ENCODE data around the gene SGMS1. TPM values are rescaled to one million over a fixed set of nuclear protein-coding genes. Genes with fewer than 3 reads are reported as not detected.
"Not testable (repeated sequence)": the region's sequence is repeated elsewhere in the genome, so short reads cannot be mapped to it uniquely, and the experiment has no call there.

SGMS1 gene
- total and polyA plus RNA-seq, 2 donors from 2014 or later, result 13.6 to 100 TPM

GRCh38 chr10:50661563-50661962 lies 37.8 kb upstream of the SGMS1 start:
- H3K27ac ChIP-seq (ENCODE audit: low read depth in 2 of 2, low read length in 2 of 2); H3K27me3 ChIP-seq (ENCODE audit: control insufficient read depth, insufficient read depth, low read length); H3K4me3 ChIP-seq (ENCODE audit: low read length in 3 of 3); H3K4me1 ChIP-seq (ENCODE audit: control insufficient read depth in 2 of 3, insufficient read depth in 2 of 3, low read depth in 1 of 3, low read length in 3 of 3); DNase-seq; H3K36me3 ChIP-seq (ENCODE audit: control insufficient read depth in 2 of 3, insufficient read depth in 3 of 3, low read length in 3 of 3); intact Hi-C loops (cut with DNase I); H3K9ac ChIP-seq (ENCODE audit: low read length in 3 of 3); H3K9me3 ChIP-seq (ENCODE audit: control insufficient read depth in 2 of 3, insufficient read depth in 1 of 3, low read length in 3 of 3); FAIRE-seq: not testable (repeated sequence)

DNA sequence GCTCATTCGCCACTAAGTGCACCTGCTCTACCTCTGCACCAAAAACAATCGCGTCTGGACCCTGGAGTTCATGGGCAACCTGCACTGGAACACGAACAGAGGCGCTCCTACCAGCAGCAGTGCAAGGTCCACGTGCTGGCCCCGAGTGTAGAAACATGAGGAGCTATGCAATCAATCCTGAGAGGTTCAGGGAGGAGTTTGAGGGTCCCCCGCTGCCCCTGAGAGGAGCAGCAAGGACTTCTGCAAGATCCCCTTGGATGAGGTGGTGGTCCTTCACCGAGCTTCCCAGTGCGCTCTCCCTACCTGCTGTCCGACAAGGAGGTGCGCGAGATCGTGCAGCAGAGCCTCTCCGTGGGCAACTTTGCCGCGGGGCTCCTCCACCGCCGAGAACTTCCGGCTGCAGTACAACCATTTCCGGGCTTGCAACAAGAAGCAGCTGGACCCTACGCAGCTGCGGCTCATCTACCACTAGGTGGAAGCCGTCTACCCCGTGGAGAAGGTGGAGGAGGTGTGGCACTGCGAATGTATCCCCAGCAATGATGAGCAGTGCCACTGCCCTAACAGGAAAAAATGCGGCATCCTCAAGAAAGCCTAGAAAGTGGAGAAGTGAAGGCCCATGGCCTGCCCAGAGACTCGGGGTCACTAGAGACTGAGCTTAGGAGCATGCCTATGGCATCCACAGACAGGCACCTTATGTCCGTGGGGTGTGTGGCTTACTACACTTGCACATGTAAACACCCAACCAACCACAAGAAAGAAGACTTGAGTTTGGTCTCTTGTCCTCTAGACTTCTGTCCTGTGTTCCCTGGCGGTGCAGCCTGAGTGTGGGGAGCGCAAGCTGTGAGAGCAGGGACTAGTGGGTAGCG lies 36.3 kb upstream of the SGMS1 start:
- FAIRE-seq; intact Hi-C loops (cut with DNase I); H3K9me3 ChIP-seq (ENCODE audit: control insufficient read depth in 2 of 3, insufficient read depth in 1 of 3, low read length in 3 of 3); H3K4me1 ChIP-seq (ENCODE audit: control insufficient read depth in 2 of 3, insufficient read depth in 2 of 3, low read depth in 1 of 3, low read length in 3 of 3); H3K27ac ChIP-seq (ENCODE audit: low read depth in 2 of 2, low read length in 2 of 2); H3K36me3 ChIP-seq (ENCODE audit: control insufficient read depth in 2 of 3, insufficient read depth in 3 of 3, low read length in 3 of 3); H3K27me3 ChIP-seq (ENCODE audit: control insufficient read depth, insufficient read depth, low read length): not testable (repeated sequence)
- DNase-seq, result peak in 4 of 5 donors; percentile 10 to 79 (median 37)
- TF ChIP-seq, protein P1, sequence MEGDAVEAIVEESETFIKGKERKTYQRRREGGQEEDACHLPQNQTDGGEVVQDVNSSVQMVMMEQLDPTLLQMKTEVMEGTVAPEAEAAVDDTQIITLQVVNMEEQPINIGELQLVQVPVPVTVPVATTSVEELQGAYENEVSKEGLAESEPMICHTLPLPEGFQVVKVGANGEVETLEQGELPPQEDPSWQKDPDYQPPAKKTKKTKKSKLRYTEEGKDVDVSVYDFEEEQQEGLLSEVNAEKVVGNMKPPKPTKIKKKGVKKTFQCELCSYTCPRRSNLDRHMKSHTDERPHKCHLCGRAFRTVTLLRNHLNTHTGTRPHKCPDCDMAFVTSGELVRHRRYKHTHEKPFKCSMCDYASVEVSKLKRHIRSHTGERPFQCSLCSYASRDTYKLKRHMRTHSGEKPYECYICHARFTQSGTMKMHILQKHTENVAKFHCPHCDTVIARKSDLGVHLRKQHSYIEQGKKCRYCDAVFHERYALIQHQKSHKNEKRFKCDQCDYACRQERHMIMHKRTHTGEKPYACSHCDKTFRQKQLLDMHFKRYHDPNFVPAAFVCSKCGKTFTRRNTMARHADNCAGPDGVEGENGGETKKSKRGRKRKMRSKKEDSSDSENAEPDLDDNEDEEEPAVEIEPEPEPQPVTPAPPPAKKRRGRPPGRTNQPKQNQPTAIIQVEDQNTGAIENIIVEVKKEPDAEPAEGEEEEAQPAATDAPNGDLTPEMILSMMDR (IDR thresholded peaks at IDR 0.05; ENCODE audit: borderline replicate concordance, extremely low read depth, insufficient read depth), result peak; percentile 11
- H3K4me3 ChIP-seq (ENCODE audit: low read length in 3 of 3), result peak overlapping the region; percentile 30 to 67 (median 45)
- peak overlapping the region in 1 of 3 donors; percentile 11 for H3K9ac ChIP-seq (ENCODE audit: low read length in 3 of 3)

GRCh38 chr10:50659016-50659864 lies 35.5 kb upstream of the SGMS1 start:
- DNase-seq; H3K9me3 ChIP-seq (ENCODE audit: control insufficient read depth in 2 of 3, insufficient read depth in 1 of 3, low read length in 3 of 3); H3K27ac ChIP-seq (ENCODE audit: low read depth in 2 of 2, low read length in 2 of 2); intact Hi-C loops (cut with DNase I); H3K36me3 ChIP-seq (ENCODE audit: control insufficient read depth in 2 of 3, insufficient read depth in 3 of 3, low read length in 3 of 3); H3K9ac ChIP-seq (ENCODE audit: low read length in 3 of 3); H3K27me3 ChIP-seq (ENCODE audit: control insufficient read depth, insufficient read depth, low read length); H3K4me1 ChIP-seq (ENCODE audit: control insufficient read depth in 2 of 3, insufficient read depth in 2 of 3, low read depth in 1 of 3, low read length in 3 of 3); FAIRE-seq: not testable (repeated sequence)
- peak overlapping the region in 2 of 3 donors; percentile 45 to 67 for H3K4me3 ChIP-seq (ENCODE audit: low read length in 3 of 3)

DNA sequence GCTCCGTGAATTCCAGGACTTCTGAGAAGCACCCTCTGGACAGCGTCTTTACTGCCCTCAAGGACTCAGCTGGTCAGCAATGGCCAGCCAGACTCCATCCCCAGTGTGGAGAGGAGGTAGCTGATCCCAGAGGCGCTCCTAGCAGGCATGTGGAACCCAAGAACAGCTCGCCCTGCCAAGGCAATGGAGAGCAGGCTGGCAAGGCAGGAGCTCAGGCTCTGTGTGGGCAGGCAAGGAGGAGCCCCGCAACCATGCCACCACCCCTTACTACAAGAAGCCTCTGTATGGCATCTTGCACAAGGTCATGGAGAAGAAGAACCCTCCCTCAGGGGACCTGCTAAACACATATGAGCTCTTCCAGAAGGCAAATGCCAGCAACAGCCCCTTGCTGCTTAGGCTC lies 34.4 kb upstream of the SGMS1 start:
- H3K36me3 ChIP-seq (ENCODE audit: control insufficient read depth in 2 of 3, insufficient read depth in 3 of 3, low read length in 3 of 3), result no peaks in the 10 kb centered on the region
- no peaks in the 10 kb centered on the region for H3K27me3 ChIP-seq (ENCODE audit: control insufficient read depth, insufficient read depth, low read length)
- H3K9me3 ChIP-seq (ENCODE audit: control insufficient read depth in 2 of 3, insufficient read depth in 1 of 3, low read length in 3 of 3), result no peaks in the 10 kb centered on the region
- intact Hi-C loops (cut with DNase I), result no loop called here
- no peak overlapping the region for H3K27ac ChIP-seq (ENCODE audit: low read depth in 2 of 2, low read length in 2 of 2)
- H3K4me3 ChIP-seq (ENCODE audit: low read length in 3 of 3), result no peak overlapping the region
- no peak for DNase-seq
- H3K9ac ChIP-seq (ENCODE audit: low read length in 3 of 3), result no peak overlapping the region
- H3K4me1 ChIP-seq (ENCODE audit: control insufficient read depth in 2 of 3, insufficient read depth in 2 of 3, low read depth in 1 of 3, low read length in 3 of 3), result no peaks in the 10 kb centered on the region
- no peak for FAIRE-seq
- TF ChIP-seq, protein P1 (IDR thresholded peaks at IDR 0.05; ENCODE audit: borderline replicate concordance, extremely low read depth, insufficient read depth), result no peak
